Dermis microvascular lymphatic vessel endothelial cell (primary cell): Measurements from ENCODE around the gene GLRX5. TPM values are rescaled to one million over a fixed set of nuclear protein-coding genes. Genes with fewer than 3 reads are reported as not detected.
"Not testable (repeated sequence)": the region's sequence is repeated elsewhere in the genome, so short reads cannot be mapped to it uniquely, and the experiment has no call there.

Source experiments
- DNase-seq, 2 donors: peaks; one replicate each; pipeline versions ENCODE4 v3.0.0 to v3.0.0-alpha.2; 2010; ENCODE audit warnings: low read depth in 2 of 2
- total RNA-seq: library from RNA; depleted of rRNA; stranded (reverse); fragments of >200 nt; gene quantifications from 2 replicates; pipeline ENCODE4 v1.2.1, GENCODE V29; 2014

GLRX5 gene
- total RNA-seq, 1 donor from 2014 or later: 41.7 TPM

- DNase-seq: no peak
These were observed 16.6 kb downstream of the GLRX5 start for GRCh38 chr14:95551435-95551834.

- no peak for DNase-seq
These were observed 18.3 kb downstream of the GLRX5 start for GRCh38 chr14:95553141-95553540.

GRCh38 chr14:95555053-95555452 lies 20.2 kb downstream of the GLRX5 start:
- no peak for DNase-seq

DNA sequence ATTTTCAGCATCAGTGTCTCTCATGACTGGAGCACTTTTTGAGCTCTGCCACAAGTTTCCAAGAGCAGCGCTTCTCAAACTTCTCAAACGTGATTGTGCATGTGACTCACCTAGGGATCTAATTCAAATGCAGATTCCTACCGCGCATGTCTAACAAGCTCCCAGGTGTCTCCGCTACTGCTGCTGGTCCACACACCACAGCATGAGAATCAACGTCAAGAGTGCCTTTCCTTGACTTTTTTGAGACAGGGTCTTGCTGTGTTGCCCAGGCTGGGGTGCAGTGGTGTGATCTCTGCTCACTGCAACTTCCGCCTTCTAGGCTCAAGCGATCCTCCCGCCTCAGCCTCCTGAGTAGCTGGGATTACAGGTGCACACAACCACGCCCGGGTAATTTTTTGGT lies 22.4 kb downstream of the GLRX5 start:
- DNase-seq: no peak

DNA sequence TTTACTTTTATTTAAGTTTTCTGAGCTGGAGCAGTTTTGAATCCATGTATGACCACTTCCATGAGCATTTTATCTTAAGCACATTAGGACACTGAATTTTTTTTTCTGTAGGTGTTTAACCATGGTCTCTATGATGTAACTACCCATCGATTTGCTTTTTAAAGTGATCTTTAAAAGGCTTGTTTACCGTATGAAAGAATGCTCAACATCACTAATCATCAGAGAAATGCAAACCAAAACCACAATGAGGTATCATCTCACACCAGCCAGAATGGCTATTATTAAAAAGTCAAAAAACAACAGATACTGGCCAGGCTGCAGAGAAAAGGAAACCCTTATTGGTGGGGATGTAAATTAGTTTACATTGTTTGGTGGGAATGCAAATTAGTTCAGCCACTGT lies 23.0 kb downstream of the GLRX5 start:
- DNase-seq: no peak

- DNase-seq: no peak
These were observed 24.4 kb downstream of the GLRX5 start for GRCh38 chr14:95559203-95559602.

DNA sequence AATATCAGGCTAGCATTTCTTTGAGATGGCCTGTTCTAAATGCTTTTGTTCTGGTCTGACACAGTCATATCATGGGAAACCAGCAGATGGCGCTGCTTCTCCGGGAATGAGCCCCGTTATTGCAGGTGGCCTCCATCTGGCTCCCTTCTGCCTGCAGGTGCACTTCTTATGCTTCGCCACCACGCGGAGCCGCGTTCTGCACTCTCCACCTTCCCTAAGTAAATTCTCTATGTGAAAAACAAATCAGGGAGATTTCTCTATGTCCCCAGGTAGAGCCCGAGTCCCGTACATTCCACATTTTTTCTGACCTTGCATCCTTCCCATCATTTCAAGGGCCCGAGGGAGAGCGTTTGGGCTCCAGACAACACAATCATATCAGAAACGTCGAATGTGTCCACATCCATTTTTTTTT lies 26.2 kb downstream of the GLRX5 start:
- peak; percentile 75 to 87 for DNase-seq

GRCh38 chr14:95562892-95563685 lies 28.2 kb downstream of the GLRX5 start:
- DNase-seq: no peak

DNA sequence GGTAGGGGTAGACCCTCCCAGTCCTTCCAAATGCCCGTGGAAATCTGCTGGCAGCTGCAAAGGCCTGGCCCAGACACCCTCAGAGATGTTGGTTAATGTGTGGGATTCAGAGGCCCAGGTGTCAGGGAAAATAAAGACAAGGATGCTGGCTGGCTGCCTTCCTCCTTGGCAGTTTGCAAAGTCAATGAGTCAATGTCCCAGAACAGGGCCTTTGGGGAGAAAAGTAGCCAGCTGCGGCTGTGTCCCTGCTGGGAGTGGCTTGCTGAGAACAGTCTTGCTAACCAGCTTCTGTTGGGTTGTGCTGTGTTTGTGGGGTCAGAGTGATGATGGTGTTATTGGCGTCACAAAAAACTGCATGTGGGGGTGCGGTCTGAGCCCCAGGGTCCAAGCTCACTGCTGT lies 29.2 kb downstream of the GLRX5 start:
- no peak for DNase-seq

- DNase-seq: no peak
These were observed 34.6 kb downstream of the GLRX5 start for GRCh38 chr14:95569440-95569839.

DNA sequence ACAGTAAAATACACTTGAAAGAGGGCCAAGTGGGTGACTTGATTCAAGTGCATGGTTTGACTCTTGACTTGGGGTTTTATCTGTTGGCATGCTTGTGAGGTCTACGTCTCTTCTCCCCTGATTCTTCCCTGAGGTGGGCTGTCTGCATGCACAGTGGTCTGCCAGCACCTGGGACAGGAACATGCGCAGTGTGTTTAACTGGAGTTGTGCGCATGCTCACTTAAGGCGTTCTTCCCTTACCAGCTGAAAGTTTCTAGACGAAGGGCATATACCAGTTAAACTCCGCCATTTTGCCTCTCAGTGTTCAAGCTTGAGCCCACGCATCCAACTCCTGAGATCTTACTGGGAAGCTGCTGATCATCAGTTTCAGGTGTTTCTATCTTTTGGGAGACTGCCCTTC lies 38.5 kb downstream of the GLRX5 start:
- no peak for DNase-seq

- DNase-seq: no peak
These were observed 41.1 kb downstream of the GLRX5 start for GRCh38 chr14:95575840-95576473.

DNA sequence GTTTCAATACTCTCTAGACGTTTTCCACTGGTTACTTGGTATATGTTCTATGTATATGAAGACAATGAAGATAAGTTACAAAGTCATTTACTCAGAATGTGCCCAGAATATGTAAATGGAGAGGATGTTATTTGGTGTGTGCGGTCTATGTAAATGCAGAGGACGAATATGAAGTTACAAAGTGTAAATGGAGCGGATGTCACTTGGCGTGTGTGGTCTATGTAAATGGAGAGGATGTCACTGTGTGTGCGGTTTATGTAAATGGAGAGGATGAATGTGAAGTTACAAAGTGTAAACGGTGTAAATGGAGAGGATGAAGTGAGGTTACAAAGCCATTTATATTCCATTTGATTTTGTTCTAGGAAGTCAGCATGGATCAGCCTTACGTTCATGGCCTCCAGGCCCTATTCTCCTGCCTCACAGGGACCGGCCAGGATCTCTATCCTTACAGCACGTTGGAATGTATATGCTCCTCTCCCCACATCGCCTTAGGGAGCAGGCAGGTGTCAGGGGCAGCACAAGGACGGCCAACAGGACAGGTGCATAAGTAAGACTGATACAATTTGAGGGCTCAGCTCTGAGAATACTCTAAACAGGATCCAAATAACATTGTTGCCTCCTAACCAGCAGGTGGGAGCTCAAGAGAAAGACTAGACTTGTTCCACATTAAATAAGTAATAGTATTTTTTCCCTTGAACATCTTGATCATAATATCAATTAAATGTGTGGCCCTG lies 42.4 kb downstream of the GLRX5 start:
- no peak for DNase-seq

DNA sequence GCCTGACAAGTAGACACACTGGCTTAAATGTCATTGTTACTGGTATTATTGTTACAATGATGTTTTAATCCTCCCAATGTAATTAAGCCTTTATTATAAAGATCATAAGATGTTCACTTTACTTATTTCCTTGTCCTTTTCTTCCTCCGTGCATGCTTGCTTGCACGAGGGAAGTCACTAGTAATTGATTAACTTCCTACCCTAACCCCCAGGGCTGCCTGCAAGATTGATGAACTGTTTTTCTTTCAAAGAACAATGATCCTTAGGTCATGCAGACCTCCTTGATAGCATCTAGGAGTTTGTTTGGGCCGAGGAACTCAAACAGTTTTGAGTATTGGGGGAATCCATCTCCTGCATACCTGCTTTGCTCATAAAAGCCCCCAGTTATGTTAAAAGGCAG lies 43.0 kb downstream of the GLRX5 start:
- no peak for DNase-seq

DNA sequence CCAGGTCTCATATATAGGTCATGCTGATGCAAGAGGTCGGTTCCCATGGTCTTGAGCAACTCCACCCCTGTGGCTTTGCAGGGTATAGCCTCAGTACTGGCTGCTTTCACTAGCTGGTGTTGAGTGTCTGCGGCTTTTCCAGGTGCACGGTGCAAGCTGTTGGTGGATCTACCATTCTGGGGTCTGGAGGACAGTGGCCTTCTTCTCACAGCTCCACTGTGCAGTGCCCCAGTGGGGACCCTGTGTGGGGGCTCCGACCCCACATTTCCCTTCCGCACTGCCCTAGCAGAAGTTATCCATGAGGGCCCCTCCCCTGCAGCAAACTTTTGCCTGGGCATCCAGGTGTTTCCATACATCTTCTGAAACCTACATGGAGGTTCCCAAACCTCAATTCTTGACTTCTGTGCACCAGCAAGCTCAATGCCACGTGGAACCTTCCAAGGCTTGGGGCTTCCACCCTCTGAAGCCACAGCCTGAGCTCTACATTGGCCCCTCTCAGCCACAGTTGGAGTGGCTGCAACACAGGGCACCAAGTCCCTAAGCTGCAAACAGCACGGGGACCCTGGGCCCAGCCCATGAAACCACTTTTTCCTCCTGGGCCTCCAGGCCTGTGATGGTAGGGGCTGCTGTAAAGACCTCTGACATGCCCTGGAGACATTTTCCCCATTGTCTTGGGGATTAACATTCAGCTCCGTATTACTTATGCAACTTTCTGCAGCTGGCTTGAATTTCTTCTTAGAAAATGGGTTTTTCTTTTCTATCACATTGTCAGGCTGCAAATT lies 49.2 kb downstream of the GLRX5 start:
- DNase-seq: not testable (repeated sequence)

- DNase-seq: no peak
These were observed 51.2 kb downstream of the GLRX5 start for GRCh38 chr14:95585953-95586620.

DNA sequence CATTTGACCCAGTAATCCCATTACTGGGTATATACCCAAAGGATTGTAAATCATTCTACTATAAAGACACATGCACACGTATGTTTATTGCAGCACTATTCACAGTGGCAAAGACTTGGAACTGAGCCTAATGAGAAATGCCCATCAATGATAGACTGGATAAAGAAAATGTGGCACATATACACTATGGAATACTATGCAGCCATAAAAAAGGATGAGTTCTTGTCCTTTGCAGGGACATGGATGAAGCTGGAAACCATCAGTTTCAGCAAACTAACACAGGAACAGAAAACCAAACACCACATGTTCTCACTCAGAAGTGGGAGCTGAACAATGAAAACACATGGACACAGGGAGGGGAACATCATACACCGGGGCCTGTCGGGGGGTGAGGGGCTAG lies 56.3 kb downstream of the GLRX5 start:
- DNase-seq: not testable (repeated sequence)
